WTC11 (cell line): ENCODE data around the gene MED8. TPM values are rescaled to one million over a fixed set of nuclear protein-coding genes. Genes with fewer than 3 reads are reported as not detected.
"Not testable (repeated sequence)": the region's sequence is repeated elsewhere in the genome, so short reads cannot be mapped to it uniquely, and the experiment has no call there.

Experiments
- ATAC-seq: fragments of 200-7000 bp; cut with Tn5 transposase; 2 replicates; pipeline ENCODE4 v1.10.0; 2021; ENCODE audit warnings: mild to moderate bottlenecking, moderate library complexity
- CTCF ChIA-PET: fragments of 300-600 bp; sonication (Branson Sonifier 250); formaldehyde crosslinking; loops from one replicate; lab custom pipeline; 2021; ENCODE audit warnings: antibody characterized with exemption; lab: Charles Lee
- POLR2A ChIA-PET: fragments of 350-600 bp; sonication (Branson Sonifier 250); formaldehyde crosslinking; loops from one replicate; lab custom pipeline; 2021; ENCODE audit warnings: antibody characterized with exemption; lab: Charles Lee
- DNase-seq: peaks from one replicate; pipeline ENCODE4 v3.0.0; 2021; ENCODE audit warnings: low spot score
- H3K27ac Mint-ChIP-seq: 2 replicates; pipeline ENCODE4 v1.8.0; 2021; ENCODE audit warnings: mixed read lengths
- H3K27me3 Mint-ChIP-seq: 2 replicates; pipeline ENCODE4 v1.8.0; 2021; ENCODE audit warnings: low read depth, mild to moderate bottlenecking, moderate library complexity, mixed read lengths
- H3K36me3 Mint-ChIP-seq: 2 replicates; pipeline ENCODE4 v1.8.0; 2021; ENCODE audit warnings: mixed read lengths
- H3K4me1 Mint-ChIP-seq: 2 replicates; pipeline ENCODE4 v1.8.0; 2022; ENCODE audit warnings: mixed read lengths
- H3K4me3 Mint-ChIP-seq: 2 replicates; pipeline ENCODE4 v1.8.0; 2021; ENCODE audit warnings: mild to moderate bottlenecking, moderate library complexity, mixed read lengths
- H3K9me3 Mint-ChIP-seq: 2 replicates; pipeline ENCODE4 v1.8.0; 2021; ENCODE audit warnings: mixed read lengths
- ATF1 ChIP-seq: sonication (generic); formaldehyde crosslinking; IDR thresholded peaks from 2 replicates; pipeline ENCODE4 v1.8.1; 2023; ENCODE audit warnings: mild to moderate bottlenecking, moderate library complexity, missing genetic modification reagents
- EMX1 ChIP-seq: fragments of 250-450 bp; sonication (Bioruptor Pico); IDR thresholded peaks from 2 replicates; pipeline ENCODE4 v1.8.0; 2021; ENCODE audit warnings: mild to moderate bottlenecking
- FOXJ3 ChIP-seq: sonication (generic); formaldehyde crosslinking; IDR thresholded peaks from 2 replicates; pipeline ENCODE4 v1.9.0; 2021; ENCODE audit warnings: missing genetic modification reagents, mild to moderate bottlenecking, borderline replicate concordance
- FOXK1 ChIP-seq: sonication (generic); formaldehyde crosslinking; IDR thresholded peaks from 2 replicates; pipeline ENCODE4 v1.8.0; 2022; ENCODE audit warnings: mild to moderate bottlenecking, moderate library complexity, missing genetic modification reagents
- FOXP1 ChIP-seq: sonication (generic); formaldehyde crosslinking; IDR thresholded peaks from 2 replicates; pipeline ENCODE4 v1.8.0; 2022; ENCODE audit warnings: missing genetic modification reagents, mild to moderate bottlenecking, moderate library complexity, borderline replicate concordance
- HMGA2 ChIP-seq: fragments of 250-450 bp; sonication (Bioruptor Pico); IDR thresholded peaks from 2 replicates; pipeline ENCODE4 v1.4.0; 2021; ENCODE audit warnings: mild to moderate bottlenecking, moderate library complexity
- JAZF1 ChIP-seq: fragments of 250-450 bp; sonication (Bioruptor Pico); IDR thresholded peaks from 2 replicates; pipeline ENCODE4 v1.9.0; 2021; ENCODE audit warnings: moderate library complexity, mild to moderate bottlenecking, inconsistent platforms
- MYBL2 ChIP-seq: sonication (generic); formaldehyde crosslinking; IDR thresholded peaks from 2 replicates; pipeline ENCODE4 v1.8.1; 2023; ENCODE audit warnings: mild to moderate bottlenecking, moderate library complexity, missing genetic modification reagents
- NFATC4 ChIP-seq: fragments of 250-450 bp; sonication (Bioruptor Pico); IDR thresholded peaks from 2 replicates; pipeline ENCODE4 v1.9.0; 2021; ENCODE audit warnings: mild to moderate bottlenecking
- RORB ChIP-seq: fragments of 250-450 bp; sonication (Bioruptor Pico); IDR thresholded peaks from 2 replicates; pipeline ENCODE4 v1.9.0; 2021; ENCODE audit warnings: mild to moderate bottlenecking
- TCF7 ChIP-seq: sonication (generic); formaldehyde crosslinking; IDR thresholded peaks from 2 replicates; pipeline ENCODE4 v1.8.0; 2022; ENCODE audit warnings: mild to moderate bottlenecking, low read depth, missing genetic modification reagents, moderate library complexity
- TEAD1 ChIP-seq: sonication (generic); formaldehyde crosslinking; IDR thresholded peaks from 2 replicates; pipeline ENCODE4 v1.8.0; 2022; ENCODE audit warnings: mild to moderate bottlenecking, missing genetic modification reagents
- TEAD4 ChIP-seq: sonication (generic); formaldehyde crosslinking; IDR thresholded peaks from 2 replicates; pipeline ENCODE4 v1.8.0; 2022; ENCODE audit warnings: mild to moderate bottlenecking, missing genetic modification reagents
- ZNF121 ChIP-seq: sonication (generic); formaldehyde crosslinking; IDR thresholded peaks from 2 replicates; pipeline ENCODE4 v1.8.0; 2023; ENCODE audit warnings: missing genetic modification reagents
- ZNF396 ChIP-seq: fragments of 250-450 bp; sonication (Bioruptor Pico); IDR thresholded peaks from 2 replicates; pipeline ENCODE4 v1.8.0; 2021; ENCODE audit warnings: mild to moderate bottlenecking, moderate library complexity, borderline replicate concordance
- ZNF416 ChIP-seq: fragments of 250-450 bp; sonication (Bioruptor Pico); IDR thresholded peaks from 2 replicates; pipeline ENCODE4 v1.9.0; 2021; ENCODE audit warnings: mild to moderate bottlenecking, inconsistent platforms
- ZNF671 ChIP-seq: fragments of 250-450 bp; sonication (Bioruptor Pico); IDR thresholded peaks from 2 replicates; pipeline ENCODE4 v1.8.0; 2021; ENCODE audit warnings: mild to moderate bottlenecking
- total RNA-seq: library from RNA; stranded (reverse); gene quantifications from 3 replicates; pipeline ENCODE4 v1.2.3, GENCODE V29; 2021
- TF ChIP-seq, protein P1 (sequence below): fragments of 200-600 bp; IDR thresholded peaks from 2 replicates; pipeline ENCODE4 v1.8.0; 2022; ENCODE audit warnings: antibody characterized with exemption
- TF ChIP-seq, protein P2 (sequence below): sonication (generic); formaldehyde crosslinking; IDR thresholded peaks from 2 replicates; pipeline ENCODE4 v1.8.1; 2022; ENCODE audit warnings: missing genetic modification reagents, borderline replicate concordance
- TF ChIP-seq, protein P3 (sequence below): sonication (generic); formaldehyde crosslinking; IDR thresholded peaks from 2 replicates; pipeline ENCODE4 v1.8.0; 2022; ENCODE audit warnings: mild to moderate bottlenecking, missing genetic modification reagents
- TF ChIP-seq, protein P4 (sequence below): sonication (generic); formaldehyde crosslinking; IDR thresholded peaks from 2 replicates; pipeline ENCODE4 v1.8.1; 2023; ENCODE audit warnings: mild to moderate bottlenecking, missing genetic modification reagents, moderate library complexity
- TF ChIP-seq, protein P5 (sequence below): fragments of 250-450 bp; sonication (Bioruptor Pico); IDR thresholded peaks from 2 replicates; pipeline ENCODE4 v1.8.0; 2021; ENCODE audit warnings: mild to moderate bottlenecking
- TF ChIP-seq, protein P6 (sequence below): sonication (generic); formaldehyde crosslinking; IDR thresholded peaks from 2 replicates; pipeline ENCODE4 v1.8.0; 2023; ENCODE audit warnings: missing genetic modification reagents
- TF ChIP-seq, protein P7 (sequence below): sonication (generic); formaldehyde crosslinking; IDR thresholded peaks from 2 replicates; pipeline ENCODE4 v1.8.1; 2023; ENCODE audit warnings: mild to moderate bottlenecking, moderate library complexity, missing genetic modification reagents

The MED8 gene
- total RNA-seq, 1 experiment from 2014 or later, result 17.7 TPM

DNA sequence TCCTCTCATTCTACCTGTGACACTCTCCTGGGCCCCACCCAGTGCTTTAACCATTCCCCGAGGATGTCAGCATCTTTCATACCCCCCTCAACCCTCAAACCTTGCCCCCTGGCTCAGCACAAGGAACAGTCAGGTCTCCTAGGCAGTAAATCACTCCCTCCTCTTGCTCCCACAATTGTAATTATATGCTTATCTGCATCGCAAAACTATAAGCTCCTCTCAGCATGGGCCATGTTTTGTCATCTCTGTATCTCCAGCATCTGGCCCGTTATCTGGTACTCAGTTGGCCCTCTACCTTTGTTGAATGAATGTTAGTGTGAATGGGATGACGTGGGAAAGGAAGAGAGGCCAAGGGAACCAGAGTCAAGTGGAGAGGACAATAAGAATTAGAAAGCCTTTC is 19.0 kb downstream of the MED8 start:
- no peaks in the 10 kb centered on the region for H3K27me3 Mint-ChIP-seq
- DNase-seq (no peak), ATAC-seq (no peak)
- no peak overlapping the region for H3K4me3 Mint-ChIP-seq
- no peaks in the 10 kb centered on the region for H3K36me3 Mint-ChIP-seq
- H3K27ac Mint-ChIP-seq, result no peak overlapping the region
- peaks cover 21% of the 10 kb centered on the region for H3K4me1 Mint-ChIP-seq
- ChIA-PET CTCF (interaction anchor here (0.6 to 1.0 kb wide), 2 partner anchors 12 to 30 kb away, joined by 3 read pairs; no protein-coding TSS in a partner anchor), POLR2A (no interaction called here)
- no peaks in the 10 kb centered on the region for H3K9me3 Mint-ChIP-seq
- TF ChIP-seq TEAD1 (CRISPR knock-in tag), result no peak
- no peak for TF ChIP-seq NFATC4 (CRISPR knock-in tag)
- TF ChIP-seq, protein P1, sequence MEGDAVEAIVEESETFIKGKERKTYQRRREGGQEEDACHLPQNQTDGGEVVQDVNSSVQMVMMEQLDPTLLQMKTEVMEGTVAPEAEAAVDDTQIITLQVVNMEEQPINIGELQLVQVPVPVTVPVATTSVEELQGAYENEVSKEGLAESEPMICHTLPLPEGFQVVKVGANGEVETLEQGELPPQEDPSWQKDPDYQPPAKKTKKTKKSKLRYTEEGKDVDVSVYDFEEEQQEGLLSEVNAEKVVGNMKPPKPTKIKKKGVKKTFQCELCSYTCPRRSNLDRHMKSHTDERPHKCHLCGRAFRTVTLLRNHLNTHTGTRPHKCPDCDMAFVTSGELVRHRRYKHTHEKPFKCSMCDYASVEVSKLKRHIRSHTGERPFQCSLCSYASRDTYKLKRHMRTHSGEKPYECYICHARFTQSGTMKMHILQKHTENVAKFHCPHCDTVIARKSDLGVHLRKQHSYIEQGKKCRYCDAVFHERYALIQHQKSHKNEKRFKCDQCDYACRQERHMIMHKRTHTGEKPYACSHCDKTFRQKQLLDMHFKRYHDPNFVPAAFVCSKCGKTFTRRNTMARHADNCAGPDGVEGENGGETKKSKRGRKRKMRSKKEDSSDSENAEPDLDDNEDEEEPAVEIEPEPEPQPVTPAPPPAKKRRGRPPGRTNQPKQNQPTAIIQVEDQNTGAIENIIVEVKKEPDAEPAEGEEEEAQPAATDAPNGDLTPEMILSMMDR, result no peak
- TF ChIP-seq MYBL2, result no peak
- no peak for TF ChIP-seq HMGA2 (CRISPR knock-in tag)
- TF ChIP-seq ATF1 (CRISPR knock-in tag), result no peak
- TF ChIP-seq TCF7, result no peak
- TF ChIP-seq, protein P2, sequence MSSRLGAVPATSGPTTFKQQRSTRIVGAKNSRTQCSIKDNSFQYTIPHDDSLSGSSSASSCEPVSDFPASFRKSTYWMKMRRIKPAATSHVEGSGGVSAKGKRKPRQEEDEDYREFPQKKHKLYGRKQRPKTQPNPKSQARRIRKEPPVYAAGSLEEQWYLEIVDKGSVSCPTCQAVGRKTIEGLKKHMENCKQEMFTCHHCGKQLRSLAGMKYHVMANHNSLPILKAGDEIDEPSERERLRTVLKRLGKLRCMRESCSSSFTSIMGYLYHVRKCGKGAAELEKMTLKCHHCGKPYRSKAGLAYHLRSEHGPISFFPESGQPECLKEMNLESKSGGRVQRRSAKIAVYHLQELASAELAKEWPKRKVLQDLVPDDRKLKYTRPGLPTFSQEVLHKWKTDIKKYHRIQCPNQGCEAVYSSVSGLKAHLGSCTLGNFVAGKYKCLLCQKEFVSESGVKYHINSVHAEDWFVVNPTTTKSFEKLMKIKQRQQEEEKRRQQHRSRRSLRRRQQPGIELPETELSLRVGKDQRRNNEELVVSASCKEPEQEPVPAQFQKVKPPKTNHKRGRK (CRISPR knock-in tag), result no peak
- TF ChIP-seq, protein P3, sequence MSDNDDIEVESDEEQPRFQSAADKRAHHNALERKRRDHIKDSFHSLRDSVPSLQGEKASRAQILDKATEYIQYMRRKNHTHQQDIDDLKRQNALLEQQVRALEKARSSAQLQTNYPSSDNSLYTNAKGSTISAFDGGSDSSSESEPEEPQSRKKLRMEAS (CRISPR knock-in tag), result no peak
- TF ChIP-seq EMX1, result no peak
- TF ChIP-seq ZNF671 (CRISPR knock-in tag), result no peak

DNA sequence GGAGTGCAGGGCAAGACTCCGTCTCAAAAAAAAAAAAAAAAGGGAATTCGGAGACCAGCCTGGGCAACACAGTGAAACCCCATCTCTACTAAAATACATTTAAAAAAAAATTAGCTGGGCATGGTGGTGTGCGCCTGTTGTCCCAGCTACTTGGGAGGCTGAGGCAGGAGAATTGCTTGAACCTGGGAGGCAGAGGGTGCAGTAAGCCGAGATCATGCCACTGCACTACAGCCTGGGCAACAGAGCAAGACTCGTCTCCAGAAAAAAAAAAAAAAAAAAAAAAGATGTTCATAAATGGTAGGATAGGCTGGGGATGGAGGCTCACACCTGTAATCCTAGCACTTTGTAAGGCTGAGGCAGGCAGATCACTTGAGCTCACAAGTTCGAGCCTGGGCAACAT is 19.8 kb downstream of the MED8 start:
- H3K9me3 Mint-ChIP-seq, H3K27me3 Mint-ChIP-seq, ATAC-seq, H3K27ac Mint-ChIP-seq, H3K4me3 Mint-ChIP-seq, DNase-seq, H3K36me3 Mint-ChIP-seq: not testable (repeated sequence)
- POLR2A ChIA-PET, result interaction anchor here (0.7 kb wide), 1 partner anchor 11 kb away, joined by 5 read pairs; the partner anchor contains the start of gene CDC20
- CTCF ChIA-PET, result interaction anchor here (0.6 kb wide), 1 partner anchor 29 kb away, joined by 3 read pairs; no protein-coding TSS in a partner anchor
- peak; percentile 70 for TF ChIP-seq ZNF121
- peaks cover 23% of the 10 kb centered on the region for H3K4me1 Mint-ChIP-seq

DNA sequence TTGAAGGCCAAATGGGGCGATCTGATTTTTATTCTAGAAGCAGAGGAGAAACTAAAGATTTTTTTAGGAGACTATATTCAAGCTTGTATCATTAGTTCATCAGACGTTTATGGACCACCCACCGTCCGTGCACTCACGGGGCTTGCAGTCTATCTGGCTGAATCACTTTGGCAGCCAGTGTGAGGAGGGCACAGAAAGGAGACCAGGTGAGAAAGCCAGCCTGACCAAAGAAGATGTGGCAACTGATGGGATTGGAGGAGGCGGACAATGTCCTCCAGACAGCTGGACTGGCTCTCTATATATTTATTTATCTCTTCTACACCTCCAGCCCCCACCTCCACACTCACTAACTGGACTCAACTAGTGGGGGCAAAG is 21.0 kb downstream of the MED8 start:
- ChIA-PET POLR2A (interaction anchor here (1.0 to 2.1 kb wide), 3 partner anchors 10 to 98 kb away, joined by 5 to 17 read pairs (median 5); partner anchors contain the start of genes CDC20, MED8, SZT2 and TMEM125), CTCF (interaction anchor here (1.3 to 2.5 kb wide), 5 partner anchors 11 to 83 kb away, joined by 4 to 23 read pairs (median 7); partner anchors contain the start of genes C1orf210, CDC20, MED8 and SZT2)
- no peak for ATAC-seq
- no peaks in the 10 kb centered on the region for H3K27me3 Mint-ChIP-seq
- DNase-seq, result no peak
- H3K4me1 Mint-ChIP-seq, result peaks cover 23% of the 10 kb centered on the region
- peaks cover 14% of the 10 kb centered on the region for H3K36me3 Mint-ChIP-seq
- peak overlapping the region; percentile 97 for H3K27ac Mint-ChIP-seq
- H3K4me3 Mint-ChIP-seq, result peak overlapping the region; percentile 81
- H3K9me3 Mint-ChIP-seq, result no peaks in the 10 kb centered on the region
- no peak for TF ChIP-seq TEAD4 (CRISPR knock-in tag)
- no peak for TF ChIP-seq FOXJ3 (CRISPR knock-in tag)
- TF ChIP-seq ZNF121, result no peak
- no peak for TF ChIP-seq JAZF1 (CRISPR knock-in tag)
- TF ChIP-seq, protein P4, sequence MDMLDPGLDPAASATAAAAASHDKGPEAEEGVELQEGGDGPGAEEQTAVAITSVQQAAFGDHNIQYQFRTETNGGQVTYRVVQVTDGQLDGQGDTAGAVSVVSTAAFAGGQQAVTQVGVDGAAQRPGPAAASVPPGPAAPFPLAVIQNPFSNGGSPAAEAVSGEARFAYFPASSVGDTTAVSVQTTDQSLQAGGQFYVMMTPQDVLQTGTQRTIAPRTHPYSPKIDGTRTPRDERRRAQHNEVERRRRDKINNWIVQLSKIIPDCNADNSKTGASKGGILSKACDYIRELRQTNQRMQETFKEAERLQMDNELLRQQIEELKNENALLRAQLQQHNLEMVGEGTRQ, result no peak
- TF ChIP-seq, protein P5, sequence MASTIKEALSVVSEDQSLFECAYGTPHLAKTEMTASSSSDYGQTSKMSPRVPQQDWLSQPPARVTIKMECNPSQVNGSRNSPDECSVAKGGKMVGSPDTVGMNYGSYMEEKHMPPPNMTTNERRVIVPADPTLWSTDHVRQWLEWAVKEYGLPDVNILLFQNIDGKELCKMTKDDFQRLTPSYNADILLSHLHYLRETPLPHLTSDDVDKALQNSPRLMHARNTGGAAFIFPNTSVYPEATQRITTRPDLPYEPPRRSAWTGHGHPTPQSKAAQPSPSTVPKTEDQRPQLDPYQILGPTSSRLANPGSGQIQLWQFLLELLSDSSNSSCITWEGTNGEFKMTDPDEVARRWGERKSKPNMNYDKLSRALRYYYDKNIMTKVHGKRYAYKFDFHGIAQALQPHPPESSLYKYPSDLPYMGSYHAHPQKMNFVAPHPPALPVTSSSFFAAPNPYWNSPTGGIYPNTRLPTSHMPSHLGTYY (CRISPR knock-in tag), result no peak
- no peak for TF ChIP-seq ZNF396 (CRISPR knock-in tag)
- TF ChIP-seq TEAD1 (CRISPR knock-in tag), result no peak
- no peak for TF ChIP-seq RORB (CRISPR knock-in tag)
- TF ChIP-seq ZNF671 (CRISPR knock-in tag), result no peak
- TF ChIP-seq, protein P6, sequence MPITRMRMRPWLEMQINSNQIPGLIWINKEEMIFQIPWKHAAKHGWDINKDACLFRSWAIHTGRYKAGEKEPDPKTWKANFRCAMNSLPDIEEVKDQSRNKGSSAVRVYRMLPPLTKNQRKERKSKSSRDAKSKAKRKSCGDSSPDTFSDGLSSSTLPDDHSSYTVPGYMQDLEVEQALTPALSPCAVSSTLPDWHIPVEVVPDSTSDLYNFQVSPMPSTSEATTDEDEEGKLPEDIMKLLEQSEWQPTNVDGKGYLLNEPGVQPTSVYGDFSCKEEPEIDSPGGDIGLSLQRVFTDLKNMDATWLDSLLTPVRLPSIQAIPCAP (CRISPR knock-in tag), result no peak
- TF ChIP-seq FOXP1 (CRISPR knock-in tag), result no peak
- TF ChIP-seq TCF7, result no peak
- TF ChIP-seq, protein P7, sequence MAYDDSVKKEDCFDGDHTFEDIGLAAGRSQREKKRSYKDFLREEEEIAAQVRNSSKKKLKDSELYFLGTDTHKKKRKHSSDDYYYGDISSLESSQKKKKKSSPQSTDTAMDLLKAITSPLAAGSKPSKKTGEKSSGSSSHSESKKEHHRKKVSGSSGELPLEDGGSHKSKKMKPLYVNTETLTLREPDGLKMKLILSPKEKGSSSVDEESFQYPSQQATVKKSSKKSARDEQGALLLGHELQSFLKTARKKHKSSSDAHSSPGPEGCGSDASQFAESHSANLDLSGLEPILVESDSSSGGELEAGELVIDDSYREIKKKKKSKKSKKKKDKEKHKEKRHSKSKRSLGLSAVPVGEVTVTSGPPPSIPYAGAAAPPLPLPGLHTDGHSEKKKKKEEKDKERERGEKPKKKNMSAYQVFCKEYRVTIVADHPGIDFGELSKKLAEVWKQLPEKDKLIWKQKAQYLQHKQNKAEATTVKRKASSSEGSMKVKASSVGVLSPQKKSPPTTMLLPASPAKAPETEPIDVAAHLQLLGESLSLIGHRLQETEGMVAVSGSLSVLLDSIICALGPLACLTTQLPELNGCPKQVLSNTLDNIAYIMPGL (CRISPR knock-in tag), result no peak
- no peak for TF ChIP-seq ZNF416 (CRISPR knock-in tag)
- TF ChIP-seq FOXK1 (CRISPR knock-in tag), result no peak
